Esophagus squamous epithelium (tissue), 5 donors: ENCODE results near the gene OTOP1. TPM values are rescaled to one million over a fixed set of nuclear protein-coding genes. Genes with fewer than 3 reads are reported as not detected.
"Not testable (repeated sequence)": the region's sequence is repeated elsewhere in the genome, so short reads cannot be mapped to it uniquely, and the experiment has no call there.

Experiments used
- DNase-seq: peaks from one replicate; lab custom pipeline; 2025; lab: John Stamatoyannopoulos, UW
- H3K27ac ChIP-seq, 4 donors: fragments of 200-600 bp; sonication (generic); one replicate each; pipeline ENCODE4 v1.5.1; 2016 to 2019; ENCODE audit warnings: mild to moderate bottlenecking in 1 of 4
- H3K27me3 ChIP-seq, 4 donors: fragments of 200-600 bp; sonication (generic); 1 replicate in 3 of 4; 2 replicates in 1 of 4; pipeline versions ENCODE4 v1.5.1 to v1.6.0; 2017 to 2021; ENCODE audit warnings: antibody characterized with exemption in 1 of 4
- H3K36me3 ChIP-seq, 3 donors: fragments of 200-600 bp; sonication (generic); one replicate each; pipeline ENCODE4 v1.5.1; 2016 to 2019
- H3K4me1 ChIP-seq, 3 donors: fragments of 200-600 bp; sonication (generic); one replicate each; pipeline ENCODE4 v1.5.1; 2017 to 2019
- H3K4me3 ChIP-seq, 4 donors: fragments of 200-600 bp; sonication (generic); 1 replicate in 3 of 4; 2 replicates in 1 of 4; pipeline ENCODE4 v1.5.1; 2016 to 2019; ENCODE audit warnings: mild to moderate bottlenecking in 2 of 4, moderate library complexity in 1 of 4
- H3K9me3 ChIP-seq, 3 donors: fragments of 200-600 bp; sonication (generic); one replicate each; pipeline ENCODE4 v1.5.1; 2016 to 2019
- POLR2A ChIP-seq, 4 donors: fragments of 450-650 bp; IDR thresholded peaks; one replicate each; pipeline ENCODE4 v1.6.1; 2017; ENCODE audit warnings: antibody characterized with exemption in 4 of 4, mild to moderate bottlenecking in 4 of 4, moderate library complexity in 3 of 4
- WGBS, 2 donors: methylation state at CpG; one replicate each; pipeline ENCODE4 v1.1.5; 2018; 5-methylcytosine and 5-hydroxymethylcytosine counted together
- intact Hi-C: fragments of 100-400 bp; cut with DNase I; formaldehyde crosslinking; loops from one replicate; pipeline ENCODE4 v1.15.0; 2022
- total RNA-seq, 4 donors: library from RNA; depleted of rRNA; stranded (reverse); fragments of >200 nt; gene quantifications; one replicate each; pipeline ENCODE4 v1.1.0, GENCODE V29; 2016
- TF ChIP-seq, protein P1 (sequence below), 6 experiments: fragments of 450-650 bp in 4 of 6; fragments of 200-600 bp in 2 of 6; sonication (generic) in 2 of 6; IDR thresholded peaks; one replicate each; pipeline ENCODE4 v1.5.1; 2016 to 2019; ENCODE audit warnings: antibody characterized with exemption in 6 of 6, mild to moderate bottlenecking in 4 of 6, moderate library complexity in 4 of 6
- donor health status: DM: yes; HTN: yes; CAD: no.

The OTOP1 gene
- total RNA-seq, 4 donors from 2014 or later: 0.19 to 0.53 (median 0.34) TPM; not detected in 1

GRCh38 chr4:4269331-4269731, 42.6 kb upstream of the OTOP1 start:
- Histone ChIP-seq H3K4me3 (no peak overlapping the region), H3K4me1 (no peaks in the 10 kb centered on the region), H3K9me3 (no peaks in the 10 kb centered on the region), H3K27ac (peak overlapping the region in 2 of 4 donors; percentile 48 to 57), H3K27me3 (no peaks in the 10 kb centered on the region), H3K36me3 (peaks cover 0 to 78% (median 12%) of the 10 kb centered on the region in 3 donors)
- intact Hi-C loops: no loop called here
- no peak for DNase-seq
- TF ChIP-seq, protein P1, sequence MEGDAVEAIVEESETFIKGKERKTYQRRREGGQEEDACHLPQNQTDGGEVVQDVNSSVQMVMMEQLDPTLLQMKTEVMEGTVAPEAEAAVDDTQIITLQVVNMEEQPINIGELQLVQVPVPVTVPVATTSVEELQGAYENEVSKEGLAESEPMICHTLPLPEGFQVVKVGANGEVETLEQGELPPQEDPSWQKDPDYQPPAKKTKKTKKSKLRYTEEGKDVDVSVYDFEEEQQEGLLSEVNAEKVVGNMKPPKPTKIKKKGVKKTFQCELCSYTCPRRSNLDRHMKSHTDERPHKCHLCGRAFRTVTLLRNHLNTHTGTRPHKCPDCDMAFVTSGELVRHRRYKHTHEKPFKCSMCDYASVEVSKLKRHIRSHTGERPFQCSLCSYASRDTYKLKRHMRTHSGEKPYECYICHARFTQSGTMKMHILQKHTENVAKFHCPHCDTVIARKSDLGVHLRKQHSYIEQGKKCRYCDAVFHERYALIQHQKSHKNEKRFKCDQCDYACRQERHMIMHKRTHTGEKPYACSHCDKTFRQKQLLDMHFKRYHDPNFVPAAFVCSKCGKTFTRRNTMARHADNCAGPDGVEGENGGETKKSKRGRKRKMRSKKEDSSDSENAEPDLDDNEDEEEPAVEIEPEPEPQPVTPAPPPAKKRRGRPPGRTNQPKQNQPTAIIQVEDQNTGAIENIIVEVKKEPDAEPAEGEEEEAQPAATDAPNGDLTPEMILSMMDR (IDR thresholded peaks at IDR 0.05): no peak
- TF ChIP-seq POLR2A (IDR thresholded peaks at IDR 0.05): no peak
- 87 to 98% methylated on average over 5 to 8 of the region's 11 CpGs for WGBS, 2 donors

DNA sequence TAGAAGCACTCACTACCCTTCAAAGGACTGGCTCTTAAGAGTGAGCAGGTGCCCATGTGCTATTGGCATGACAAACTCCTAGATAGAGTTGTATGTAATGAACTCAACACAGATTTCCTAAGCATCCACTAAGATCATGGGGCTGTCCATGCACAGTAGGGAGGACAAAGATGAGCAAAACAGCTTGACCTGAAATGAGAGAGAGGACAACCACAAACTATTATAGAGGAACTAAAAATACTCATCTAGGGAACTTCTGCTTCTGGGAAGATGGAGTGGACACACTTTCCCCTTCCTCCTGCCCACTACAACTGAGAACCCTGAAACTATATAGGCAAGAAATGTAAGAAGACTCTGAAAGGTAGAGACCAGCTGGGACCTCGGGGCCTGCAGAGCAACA, 42.0 kb upstream of the OTOP1 start:
- H3K36me3 ChIP-seq: peaks cover 0 to 72% (median 7%) of the 10 kb centered on the region in 3 donors
- TF ChIP-seq POLR2A (IDR thresholded peaks at IDR 0.05): no peak
- TF ChIP-seq, protein P1 (IDR thresholded peaks at IDR 0.05): no peak
- DNase-seq: no peak
- H3K4me1 ChIP-seq: no peaks in the 10 kb centered on the region
- H3K27ac ChIP-seq: peak overlapping the region in 2 of 4 donors; percentile 48 to 57
- H3K4me3 ChIP-seq: no peak overlapping the region
- no peaks in the 10 kb centered on the region for H3K27me3 ChIP-seq
- intact Hi-C loops: no loop called here
- 100% methylated on average over 1 of the region's 1 CpG for WGBS, 2 donors
- H3K9me3 ChIP-seq: no peaks in the 10 kb centered on the region

DNA sequence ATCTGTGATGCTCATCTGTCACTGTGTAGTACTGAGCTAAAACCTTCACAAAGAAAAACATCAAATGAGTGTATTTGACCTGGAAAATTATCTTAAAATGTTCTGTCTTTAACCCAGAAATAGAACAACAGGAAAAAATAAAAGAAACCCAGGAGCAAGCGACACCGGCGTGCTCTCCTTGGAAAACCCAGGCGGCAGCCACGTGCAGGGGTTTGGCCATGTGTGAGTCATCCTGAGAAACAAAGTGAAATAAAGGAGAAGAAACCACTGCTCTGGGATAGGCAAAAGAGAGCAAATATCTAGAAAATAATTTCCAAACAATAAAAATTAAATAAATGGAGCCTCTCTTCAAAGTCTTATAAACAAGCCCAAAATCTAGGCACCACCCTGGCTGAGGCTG, 41.3 kb upstream of the OTOP1 start:
- Histone ChIP-seq H3K27ac (no peak overlapping the region), H3K9me3 (no peaks in the 10 kb centered on the region), H3K36me3 (peaks cover 0 to 64% (median 0%) of the 10 kb centered on the region in 3 donors), H3K4me1 (no peaks in the 10 kb centered on the region), H3K4me3 (no peak overlapping the region), H3K27me3 (no peaks in the 10 kb centered on the region)
- no peak for TF ChIP-seq POLR2A (IDR thresholded peaks at IDR 0.05)
- TF ChIP-seq, protein P1 (IDR thresholded peaks at IDR 0.05): no peak
- no peak for DNase-seq
- intact Hi-C loops: no loop called here
- WGBS, 2 donors: 56 to 60% methylated on average over 5 of the region's 5 CpGs

GRCh38 chr4:4260185-4260751, 33.5 kb upstream of the OTOP1 start:
- H3K4me3 ChIP-seq: no peak overlapping the region
- no peak for DNase-seq
- peaks cover 0 to 5% (median 0%) of the 10 kb centered on the region in 4 donors for H3K27me3 ChIP-seq
- no peak for TF ChIP-seq POLR2A (IDR thresholded peaks at IDR 0.05)
- TF ChIP-seq, protein P1 (IDR thresholded peaks at IDR 0.05): peak in 3 of 6 experiments; percentile 15 to 40 (median 18)
- H3K36me3 ChIP-seq: no peaks in the 10 kb centered on the region
- intact Hi-C loops: no loop called here
- no peaks in the 10 kb centered on the region for H3K9me3 ChIP-seq
- no peaks in the 10 kb centered on the region for H3K4me1 ChIP-seq
- WGBS, 2 donors: 33 to 57% methylated on average over 3 to 6 of the region's 6 CpGs
- no peak overlapping the region for H3K27ac ChIP-seq

DNA sequence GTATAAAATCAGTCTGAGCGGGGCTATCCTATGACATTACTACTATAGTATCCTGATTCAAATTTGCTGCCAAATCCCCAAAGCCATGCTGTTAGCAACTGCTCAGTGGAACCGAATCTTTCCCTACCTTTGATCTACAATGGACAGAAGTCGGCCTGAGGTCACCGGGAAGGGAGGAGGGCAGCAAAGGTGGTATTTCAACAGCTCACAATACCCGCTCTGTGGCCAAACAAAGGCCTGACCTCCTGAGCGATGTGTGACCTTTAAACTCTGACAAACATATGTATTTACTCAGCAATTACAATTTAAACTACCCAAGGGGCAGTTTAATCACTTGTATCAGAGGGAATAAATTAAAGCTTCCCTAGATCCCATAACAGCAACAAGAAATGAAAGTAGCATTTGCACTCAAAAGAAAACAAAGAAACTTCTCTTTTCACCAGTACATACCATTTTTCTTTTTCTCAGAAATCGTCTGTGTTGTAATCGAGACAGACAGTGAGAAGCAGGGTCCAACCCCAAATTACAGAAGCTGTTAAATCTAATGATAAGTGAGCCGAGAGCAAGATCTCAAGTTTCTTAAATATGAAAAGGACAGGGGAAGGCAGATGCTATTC, 32.9 kb upstream of the OTOP1 start:
- WGBS, 2 donors: 36 to 45% methylated on average over 8 to 9 of the region's 9 CpGs
- intact Hi-C loops: loop anchor here (5.0 kb wide), 1 partner anchor 73 kb away; no protein-coding TSS in a partner anchor
- H3K36me3 ChIP-seq: no peaks in the 10 kb centered on the region
- H3K4me3 ChIP-seq: no peak overlapping the region
- H3K4me1 ChIP-seq: no peaks in the 10 kb centered on the region
- no peak overlapping the region for H3K27ac ChIP-seq
- DNase-seq: no peak
- peaks cover 0 to 12% (median 0%) of the 10 kb centered on the region in 4 donors for H3K27me3 ChIP-seq
- H3K9me3 ChIP-seq: no peaks in the 10 kb centered on the region
- TF ChIP-seq, protein P1 (IDR thresholded peaks at IDR 0.05): no peak
- no peak for TF ChIP-seq POLR2A (IDR thresholded peaks at IDR 0.05)

- intact Hi-C loops: loop anchor here (5.0 kb wide), 1 partner anchor 75 kb away; no protein-coding TSS in a partner anchor
- WGBS, 2 donors: 77 to 94% methylated on average over 3 of the region's 3 CpGs
- H3K27me3 ChIP-seq: peaks cover 0 to 19% (median 0%) of the 10 kb centered on the region in 4 donors
- H3K9me3 ChIP-seq, H3K36me3 ChIP-seq, DNase-seq, H3K4me1 ChIP-seq, H3K27ac ChIP-seq, H3K4me3 ChIP-seq: not testable (repeated sequence)
These were observed 31.0 kb upstream of the OTOP1 start for GRCh38 chr4:4257705-4258104.
